SK-N-SH (cell line): ENCODE data around the gene KARS1. TPM values are rescaled to one million over a fixed set of nuclear protein-coding genes. Genes with fewer than 3 reads are reported as not detected.

Source experiments
- CTCF ChIA-PET: fragments of 300-600, 350-600 bp; formaldehyde crosslinking; extraction: SDS; loops from one replicate; lab custom pipeline; 2021; lab: Yijun Ruan, JAX
- POLR2A ChIA-PET: fragments of 350-600 bp; sonication (Branson Sonifier 250); formaldehyde crosslinking; extraction: SDS; loops from one replicate; lab custom pipeline; 2020; ENCODE audit warnings: antibody characterized with exemption, inconsistent platforms; lab: Yijun Ruan, JAX
- DNase-seq: peaks from one replicate; pipeline ENCODE4 v3.0.0; 2012
- H2AFZ ChIP-seq: fragments of 200-600 bp; sonication (generic); 2 replicates; pipeline ENCODE4 v1.8.1; 2016; ENCODE audit warnings: antibody characterized with exemption, mild to moderate bottlenecking, low read depth
- H3F3A ChIP-seq: fragments of 200-600 bp; sonication (generic); replicated peaks from 2 replicates; pipeline ENCODE3; 2016; ENCODE audit warnings: antibody characterized with exemption, mild to moderate bottlenecking; ENCODE audit not compliant: insufficient read depth
- H3K27ac ChIP-seq, 2 experiments: fragments of 200-500 bp in 1 of 2; fragments of 200-600 bp in 1 of 2; sonication (Bioruptor generic) in 1 of 2; sonication (generic), shearing (Covaris generic) in 1 of 2; 2 replicates each; pipeline versions ENCODE4 v1.5.1 to v1.6.1; 2014 to 2016; ENCODE audit warnings: low read depth in 2 of 2, inconsistent platforms in 1 of 2, low read length in 1 of 2, mild to moderate bottlenecking in 1 of 2, mixed read lengths in 1 of 2
- H3K27me3 ChIP-seq: fragments of 200-600 bp; sonication (generic), shearing (Covaris generic); 2 replicates; pipeline ENCODE4 v1.6.1; 2016; ENCODE audit warnings: mixed run types; ENCODE audit not compliant: insufficient read depth
- H3K36me3 ChIP-seq, 2 experiments: fragments of 200-500 bp in 1 of 2; fragments of 200-600 bp in 1 of 2; sonication (Bioruptor generic) in 1 of 2; sonication (generic) in 1 of 2; replicated peaks in 1 of 2; 2 replicates each; pipeline versions ENCODE3 to v1.5.1; 2014 to 2016; ENCODE audit warnings: low read length in 1 of 2, mild to moderate bottlenecking in 1 of 2; ENCODE audit not compliant: insufficient read depth in 2 of 2, control insufficient read depth in 1 of 2
- H3K4me1 ChIP-seq, 2 experiments: fragments of 200-500 bp in 1 of 2; fragments of 200-600 bp in 1 of 2; sonication (Bioruptor generic) in 1 of 2; sonication (generic), shearing (Covaris generic) in 1 of 2; 2 replicates each; pipeline versions ENCODE4 v1.5.1 to v1.6.1; 2014 to 2016; ENCODE audit warnings: low read depth in 1 of 2, low read length in 1 of 2, mixed run types in 1 of 2; ENCODE audit not compliant: insufficient read depth in 2 of 2, control insufficient read depth in 1 of 2
- H3K4me2 ChIP-seq: fragments of 200-600 bp; sonication (generic), shearing (Covaris generic); 2 replicates; pipeline ENCODE4 v1.6.1; 2017; ENCODE audit warnings: mixed run types
- H3K4me3 ChIP-seq, 2 experiments: fragments of 200-500 bp in 1 of 2; fragments of 200-600 bp in 1 of 2; sonication (Bioruptor generic) in 1 of 2; sonication (generic), shearing (Covaris generic) in 1 of 2; 2 replicates each; pipeline versions ENCODE4 v1.5.1 to v1.8.1; 2014 to 2016; ENCODE audit warnings: low read depth in 2 of 2, inconsistent platforms in 1 of 2, low read length in 1 of 2, mild to moderate bottlenecking in 1 of 2, mixed read lengths in 1 of 2, moderate library complexity in 1 of 2
- H3K79me2 ChIP-seq: fragments of 200-600 bp; sonication (generic); 2 replicates; pipeline ENCODE4 v1.8.1; 2017; ENCODE audit warnings: mild to moderate bottlenecking; ENCODE audit not compliant: insufficient read depth
- H3K9ac ChIP-seq: fragments of 200-600 bp; sonication (generic); 2 replicates; pipeline ENCODE4 v1.6.1; 2017; ENCODE audit warnings: mixed run types
- H3K9me2 ChIP-seq: fragments of 200-600 bp; sonication (generic); 2 replicates; pipeline ENCODE4 v1.6.1; 2017; ENCODE audit warnings: mixed run types
- H3K9me3 ChIP-seq: fragments of 200-600 bp; sonication (generic); 2 replicates; pipeline ENCODE4 v1.6.1; 2017; ENCODE audit warnings: mixed run types, mild to moderate bottlenecking, moderate library complexity
- H4K20me1 ChIP-seq: fragments of 200-600 bp; sonication (generic); 2 replicates; pipeline ENCODE4 v1.6.1; 2017; ENCODE audit warnings: mild to moderate bottlenecking, mixed run types; ENCODE audit not compliant: insufficient read depth
- ELF1 ChIP-seq: IDR thresholded peaks from 2 replicates; pipeline ENCODE4 v1.4.0; 2012
- FOXM1 ChIP-seq: IDR thresholded peaks from 2 replicates; pipeline ENCODE4 v1.4.0; 2012; ENCODE audit warnings: low read depth, mild to moderate bottlenecking
- IRF3 ChIP-seq: fragments of 150-350 bp; IDR thresholded peaks from 2 replicates; pipeline ENCODE4 v1.6.1; 2016; ENCODE audit warnings: mild to moderate bottlenecking, low read depth, low read length
- MEF2A ChIP-seq: IDR thresholded peaks from 2 replicates; pipeline ENCODE4 v1.4.0; 2012; ENCODE audit warnings: low read depth, borderline replicate concordance
- NFIC ChIP-seq: IDR thresholded peaks from 2 replicates; pipeline ENCODE4 v1.4.0; 2012; ENCODE audit warnings: borderline replicate concordance
- POLR2AphosphoS5 ChIP-seq: IDR thresholded peaks from 2 replicates; pipeline ENCODE4 v1.6.1; 2012; ENCODE audit warnings: low read depth, low read length
- USF2 ChIP-seq: fragments of 150-350 bp; IDR thresholded peaks from 2 replicates; pipeline ENCODE4 v1.6.1; 2017; ENCODE audit warnings: antibody characterized with exemption, low read length, low read depth, borderline replicate concordance
- YY1 ChIP-seq: IDR thresholded peaks from 2 replicates; pipeline ENCODE4 v1.4.0; 2012; ENCODE audit warnings: low read depth, mild to moderate bottlenecking
- WGBS: methylation state at CpG from one replicate; pipeline ENCODE4 v1.1.6; 2017; ENCODE audit warnings: low lambda C conversion rate; 5-methylcytosine and 5-hydroxymethylcytosine counted together
- polyA plus RNA-seq, 3 experiments: library from polyadenylated mRNA; depleted of rRNA; stranded (reverse); fragments of >200 nt; gene quantifications; 2 replicates each; pipeline ENCODE4 v1.2.3, GENCODE V29; 2012
- TF ChIP-seq, protein P1 (sequence below): IDR thresholded peaks from 2 replicates; pipeline ENCODE4 v1.6.1; 2012; ENCODE audit warnings: mild to moderate bottlenecking, low read depth, low read length, moderate library complexity
- TF ChIP-seq, protein P2 (sequence below): IDR thresholded peaks from 2 replicates; pipeline ENCODE4 v1.4.0; 2012; ENCODE audit warnings: low read depth

KARS1 gene
- polyA plus RNA-seq, 1 of the 3 experiments (the other 2 are of a cell fraction), result 134 TPM

DNA sequence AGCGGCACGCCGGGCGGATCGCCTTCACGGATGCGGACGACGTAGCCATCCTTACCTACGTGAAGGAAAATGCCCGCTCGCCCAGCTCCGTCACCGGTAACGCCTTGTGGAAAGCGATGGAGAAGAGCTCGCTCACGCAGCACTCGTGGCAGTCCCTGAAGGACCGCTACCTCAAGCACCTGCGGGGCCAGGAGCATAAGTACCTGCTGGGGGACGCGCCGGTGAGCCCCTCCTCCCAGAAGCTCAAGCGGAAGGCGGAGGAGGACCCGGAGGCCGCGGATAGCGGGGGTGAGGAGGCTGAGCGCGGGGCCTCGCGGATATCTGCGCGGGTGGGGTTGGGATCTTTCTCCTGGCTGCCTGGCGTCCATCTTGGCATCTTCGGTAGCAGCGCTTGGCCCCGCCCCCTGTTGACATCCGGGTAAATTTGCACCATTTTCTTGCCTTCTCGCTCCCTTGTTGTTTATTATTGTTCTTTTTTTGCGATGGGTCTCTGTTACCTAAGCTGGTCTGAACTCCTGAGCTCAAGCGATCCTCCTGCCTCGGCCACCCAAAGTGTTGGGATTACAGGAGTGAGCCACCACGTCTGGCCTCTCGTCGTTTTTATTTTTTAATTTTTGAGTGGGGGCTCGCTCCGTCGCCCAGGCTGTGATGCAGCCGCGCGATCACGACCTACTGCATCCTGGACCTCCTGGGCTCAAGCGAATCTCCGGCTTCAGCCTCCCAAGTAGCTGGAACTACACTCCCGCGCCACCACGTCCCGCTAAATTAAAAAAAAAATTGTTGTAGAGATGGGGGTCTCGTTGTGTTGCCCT is 1.0 kb upstream of the KARS1 start:
- POLR2A ChIA-PET, result interaction anchor here (0.6 to 1.4 kb wide), 2 partner anchors 18 to 174 kb away, joined by 3 to 7 read pairs; no protein-coding TSS in a partner anchor
- H3K9ac ChIP-seq, result peak overlapping the region; percentile 97
- no peaks in the 10 kb centered on the region for H3K9me2 ChIP-seq
- TF ChIP-seq, protein P1, sequence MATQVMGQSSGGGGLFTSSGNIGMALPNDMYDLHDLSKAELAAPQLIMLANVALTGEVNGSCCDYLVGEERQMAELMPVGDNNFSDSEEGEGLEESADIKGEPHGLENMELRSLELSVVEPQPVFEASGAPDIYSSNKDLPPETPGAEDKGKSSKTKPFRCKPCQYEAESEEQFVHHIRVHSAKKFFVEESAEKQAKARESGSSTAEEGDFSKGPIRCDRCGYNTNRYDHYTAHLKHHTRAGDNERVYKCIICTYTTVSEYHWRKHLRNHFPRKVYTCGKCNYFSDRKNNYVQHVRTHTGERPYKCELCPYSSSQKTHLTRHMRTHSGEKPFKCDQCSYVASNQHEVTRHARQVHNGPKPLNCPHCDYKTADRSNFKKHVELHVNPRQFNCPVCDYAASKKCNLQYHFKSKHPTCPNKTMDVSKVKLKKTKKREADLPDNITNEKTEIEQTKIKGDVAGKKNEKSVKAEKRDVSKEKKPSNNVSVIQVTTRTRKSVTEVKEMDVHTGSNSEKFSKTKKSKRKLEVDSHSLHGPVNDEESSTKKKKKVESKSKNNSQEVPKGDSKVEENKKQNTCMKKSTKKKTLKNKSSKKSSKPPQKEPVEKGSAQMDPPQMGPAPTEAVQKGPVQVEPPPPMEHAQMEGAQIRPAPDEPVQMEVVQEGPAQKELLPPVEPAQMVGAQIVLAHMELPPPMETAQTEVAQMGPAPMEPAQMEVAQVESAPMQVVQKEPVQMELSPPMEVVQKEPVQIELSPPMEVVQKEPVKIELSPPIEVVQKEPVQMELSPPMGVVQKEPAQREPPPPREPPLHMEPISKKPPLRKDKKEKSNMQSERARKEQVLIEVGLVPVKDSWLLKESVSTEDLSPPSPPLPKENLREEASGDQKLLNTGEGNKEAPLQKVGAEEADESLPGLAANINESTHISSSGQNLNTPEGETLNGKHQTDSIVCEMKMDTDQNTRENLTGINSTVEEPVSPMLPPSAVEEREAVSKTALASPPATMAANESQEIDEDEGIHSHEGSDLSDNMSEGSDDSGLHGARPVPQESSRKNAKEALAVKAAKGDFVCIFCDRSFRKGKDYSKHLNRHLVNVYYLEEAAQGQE, result no peak
- TF ChIP-seq ELF1, result no peak
- TF ChIP-seq MEF2A, result no peak
- peak; percentile 89 for TF ChIP-seq YY1
- TF ChIP-seq, protein P2, sequence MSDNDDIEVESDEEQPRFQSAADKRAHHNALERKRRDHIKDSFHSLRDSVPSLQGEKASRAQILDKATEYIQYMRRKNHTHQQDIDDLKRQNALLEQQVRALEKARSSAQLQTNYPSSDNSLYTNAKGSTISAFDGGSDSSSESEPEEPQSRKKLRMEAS, result peak; percentile 7; the same call in 1 of the 2 replicates
- TF ChIP-seq NFIC, result no peak
- no peak for TF ChIP-seq FOXM1
- TF ChIP-seq USF2, result no peak
- TF ChIP-seq POLR2AphosphoS5, result peak; percentile 52; the same call in 1 of the 2 replicates
- no peak for TF ChIP-seq IRF3
- H3K4me1 ChIP-seq, result peaks cover 9 to 21% of the 10 kb centered on the region in 2 experiments; a peak in 3 of 4 replicates
- H3K4me2 ChIP-seq, result peak overlapping the region; percentile 93
- peak; percentile 85 for DNase-seq
- peaks cover 18 to 20% of the 10 kb centered on the region in 2 experiments for H3K36me3 ChIP-seq
- under 1% methylated on average over 35 of the region's 62 CpGs for WGBS
- H3K27ac ChIP-seq, result peak overlapping the region; percentile 72 to 92
- no peaks in the 10 kb centered on the region for H3K27me3 ChIP-seq
- H3F3A ChIP-seq, result peaks cover 9% of the 10 kb centered on the region
- H3K9me3 ChIP-seq, result no peaks in the 10 kb centered on the region
- peaks cover 41% of the 10 kb centered on the region for H4K20me1 ChIP-seq
- H3K4me3 ChIP-seq, result peak overlapping the region; percentile 88 to 90
- CTCF ChIA-PET, result interaction anchor here (0.7 to 1.4 kb wide), 4 partner anchors 27 to 409 kb away, joined by 3 read pairs; no protein-coding TSS in a partner anchor
- peaks cover 97% of the 10 kb centered on the region for H3K79me2 ChIP-seq
- H2AFZ ChIP-seq, result peak overlapping the region; percentile 91
